ENCODE data around the gene CLIC3.

The CLIC3 gene

DNA sequence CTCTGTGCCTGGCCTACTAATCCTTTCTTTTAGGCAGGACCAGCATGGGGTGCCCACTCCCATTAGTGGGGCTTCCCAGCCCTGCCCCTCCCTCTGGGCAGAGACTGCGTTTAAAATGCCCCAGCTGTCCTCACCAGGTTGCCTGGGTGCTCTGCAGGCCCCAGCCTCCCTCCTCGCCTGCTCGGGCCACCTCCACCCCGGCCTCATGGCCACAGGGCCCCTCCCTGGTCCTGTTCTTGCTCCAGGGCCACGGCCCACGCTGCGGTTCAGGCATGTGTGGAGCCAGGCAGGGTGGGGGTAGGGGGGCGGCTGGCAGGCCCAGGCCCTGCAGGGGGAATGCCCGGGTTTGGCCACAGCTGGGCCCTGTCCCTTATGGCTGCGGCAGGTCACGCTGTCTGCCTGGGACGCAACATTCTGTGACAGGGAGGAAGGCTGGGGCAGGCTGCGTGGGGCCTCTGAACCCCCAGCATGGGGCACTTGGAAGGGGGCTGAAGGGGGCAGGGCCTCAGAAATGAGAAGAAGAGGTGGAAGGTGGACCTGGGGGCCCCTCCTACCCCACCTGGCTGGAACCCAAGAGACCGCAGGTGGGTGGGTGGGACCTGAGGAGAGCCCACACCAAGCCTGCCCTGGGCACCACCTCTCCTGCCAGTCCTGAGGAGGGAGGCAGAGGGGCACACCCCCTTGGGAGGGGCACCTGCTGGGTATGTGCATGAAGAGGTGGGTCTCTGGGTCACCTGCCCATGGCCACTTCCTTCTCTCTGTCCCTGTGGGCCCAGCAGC, 44.6 kb downstream of the CLIC3 start, which contains the start of gene LCN12:
TSS of gene LCN12 (plus strand) at position 733 of the 780 bp plus-strand sequence. CDS start 55 bp downstream, outside the sequence.
- no peak for DNase-seq (ENCODE audit: low read depth in 2 of 2)

DNA sequence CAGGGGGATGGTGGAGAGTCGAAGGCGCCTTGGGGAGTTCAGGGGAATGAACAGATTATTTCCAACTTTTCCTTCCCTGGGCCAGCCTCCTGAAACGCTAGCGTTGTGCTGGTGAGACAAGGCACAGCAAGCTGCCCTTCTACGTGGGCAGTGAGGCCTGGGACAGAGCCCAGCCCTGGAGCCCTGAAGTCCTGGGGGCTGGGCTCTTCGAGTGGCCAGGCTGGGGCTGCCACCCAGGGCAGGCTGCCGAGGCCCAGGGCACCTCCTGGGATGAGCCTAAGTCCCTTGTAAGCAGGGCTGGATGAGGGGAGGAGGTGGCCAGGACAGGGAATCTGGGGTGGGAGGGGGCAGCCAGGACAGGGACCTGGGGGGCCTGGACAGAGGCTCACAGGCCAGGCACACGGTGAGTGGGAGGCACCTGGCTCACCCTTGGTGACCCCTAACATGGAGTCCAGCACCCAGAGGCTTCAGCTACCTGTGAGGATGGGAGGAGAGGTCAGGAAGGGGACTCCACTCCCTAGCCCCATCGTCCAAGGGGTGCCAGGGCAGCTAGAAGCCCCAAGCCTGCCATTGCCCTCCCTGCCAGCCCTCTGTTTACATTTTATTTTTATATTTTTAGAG, 45.6 kb downstream of the CLIC3 start:
- DNase-seq (ENCODE audit: low read depth in 2 of 2): no peak

DNA sequence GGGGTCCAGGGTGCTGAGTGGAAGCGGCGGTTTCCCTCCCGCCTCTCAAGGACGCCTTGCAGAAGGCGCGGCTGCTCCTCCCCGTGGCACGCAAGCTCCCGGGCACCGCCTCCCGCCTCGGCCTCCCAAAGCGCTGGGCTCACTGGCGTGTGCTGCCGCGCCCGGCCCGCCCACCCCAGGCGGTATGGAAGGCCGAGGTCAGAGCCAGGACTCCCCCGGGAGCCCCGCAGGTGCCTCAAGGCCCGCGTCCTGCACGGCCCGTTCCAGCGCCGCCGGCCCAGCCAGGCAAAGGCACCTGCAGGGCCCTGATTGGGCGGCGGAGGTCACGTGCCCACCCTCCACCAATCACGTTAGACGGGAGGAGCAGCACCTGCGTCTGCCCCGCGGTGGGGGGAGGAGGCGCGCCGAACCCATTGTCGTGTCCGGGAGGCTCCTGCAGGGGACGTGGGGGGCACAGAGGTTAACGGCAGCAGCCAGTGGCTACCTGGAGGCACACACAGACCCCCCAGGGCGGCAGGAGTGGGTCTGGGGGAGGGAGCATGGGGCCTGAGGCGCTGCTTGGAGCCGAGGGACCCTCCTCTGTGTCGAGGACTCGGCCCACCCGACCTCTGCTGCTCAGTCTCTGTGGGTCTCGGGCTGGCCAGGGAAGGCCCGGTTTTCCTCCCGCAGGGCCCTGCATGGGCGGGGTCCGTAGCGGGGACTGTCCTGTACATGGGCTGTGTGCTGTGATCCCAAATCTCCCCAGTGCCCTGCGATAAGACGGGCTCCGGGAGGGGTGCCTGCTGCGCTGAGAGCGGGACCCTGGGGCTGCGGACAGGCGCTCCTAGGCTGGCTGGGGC, 46.3 kb downstream of the CLIC3 start:
- peak; percentile 93 for DNase-seq (ENCODE audit: low read depth in 2 of 2)

DNA sequence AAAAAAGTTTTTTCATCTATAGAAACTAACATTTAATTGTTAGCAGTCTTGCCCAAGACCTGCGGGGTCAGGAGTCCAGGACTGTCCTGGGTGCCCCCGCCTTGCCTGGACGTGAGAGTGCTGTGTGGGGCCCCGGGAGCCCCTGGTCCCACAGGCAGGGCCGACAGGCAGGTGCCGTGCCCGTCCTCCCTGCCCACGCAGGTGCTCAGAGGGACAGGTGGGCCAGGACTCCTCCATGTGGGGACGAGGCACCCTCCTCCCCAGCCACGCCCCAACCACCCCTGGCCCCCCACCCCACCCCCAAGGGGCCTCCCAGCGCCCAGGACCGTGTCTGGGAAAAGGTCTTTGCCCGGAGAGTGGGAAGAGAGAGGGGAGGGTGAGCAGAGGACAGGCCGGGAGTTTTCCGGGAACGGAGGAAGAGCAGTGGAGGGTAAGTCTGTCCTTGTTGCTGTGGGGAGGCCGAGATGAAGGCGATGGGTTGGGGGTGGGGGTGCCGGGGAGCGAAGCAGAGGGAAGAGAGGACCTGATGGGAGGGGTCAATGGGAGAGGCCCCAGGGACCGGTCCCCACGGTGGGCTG, 47.0 kb downstream of the CLIC3 start:
- no peak for DNase-seq (ENCODE audit: low read depth in 2 of 2)

DNA sequence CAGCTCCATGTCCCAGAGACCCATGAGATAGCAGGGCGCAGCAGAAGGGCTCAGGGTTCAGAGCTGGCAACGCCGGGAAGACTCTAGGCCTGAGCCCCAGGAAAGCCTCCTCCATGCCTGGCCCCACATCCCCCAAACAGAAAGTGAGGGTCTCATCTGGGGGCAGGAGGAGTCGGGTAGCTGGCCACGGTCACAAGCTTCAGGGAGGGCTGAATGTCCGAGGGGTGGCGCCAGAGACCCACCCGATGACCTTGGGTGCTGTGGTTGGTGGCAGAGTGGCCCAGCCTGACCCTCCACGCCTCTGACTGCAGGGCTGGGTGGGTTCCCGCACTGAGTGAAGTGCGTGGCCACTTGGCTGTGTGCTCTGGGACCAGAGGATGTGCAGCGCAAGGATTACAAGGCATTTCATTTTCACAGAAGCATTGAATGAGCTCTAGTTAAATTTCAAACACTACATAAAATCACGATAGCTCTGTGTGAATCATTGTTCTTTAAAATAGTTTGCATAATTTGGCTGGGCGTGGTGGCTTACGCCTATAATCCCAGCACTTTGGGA, 48.3 kb downstream of the CLIC3 start:
- no peak for DNase-seq (ENCODE audit: low read depth in 2 of 2)

DNA sequence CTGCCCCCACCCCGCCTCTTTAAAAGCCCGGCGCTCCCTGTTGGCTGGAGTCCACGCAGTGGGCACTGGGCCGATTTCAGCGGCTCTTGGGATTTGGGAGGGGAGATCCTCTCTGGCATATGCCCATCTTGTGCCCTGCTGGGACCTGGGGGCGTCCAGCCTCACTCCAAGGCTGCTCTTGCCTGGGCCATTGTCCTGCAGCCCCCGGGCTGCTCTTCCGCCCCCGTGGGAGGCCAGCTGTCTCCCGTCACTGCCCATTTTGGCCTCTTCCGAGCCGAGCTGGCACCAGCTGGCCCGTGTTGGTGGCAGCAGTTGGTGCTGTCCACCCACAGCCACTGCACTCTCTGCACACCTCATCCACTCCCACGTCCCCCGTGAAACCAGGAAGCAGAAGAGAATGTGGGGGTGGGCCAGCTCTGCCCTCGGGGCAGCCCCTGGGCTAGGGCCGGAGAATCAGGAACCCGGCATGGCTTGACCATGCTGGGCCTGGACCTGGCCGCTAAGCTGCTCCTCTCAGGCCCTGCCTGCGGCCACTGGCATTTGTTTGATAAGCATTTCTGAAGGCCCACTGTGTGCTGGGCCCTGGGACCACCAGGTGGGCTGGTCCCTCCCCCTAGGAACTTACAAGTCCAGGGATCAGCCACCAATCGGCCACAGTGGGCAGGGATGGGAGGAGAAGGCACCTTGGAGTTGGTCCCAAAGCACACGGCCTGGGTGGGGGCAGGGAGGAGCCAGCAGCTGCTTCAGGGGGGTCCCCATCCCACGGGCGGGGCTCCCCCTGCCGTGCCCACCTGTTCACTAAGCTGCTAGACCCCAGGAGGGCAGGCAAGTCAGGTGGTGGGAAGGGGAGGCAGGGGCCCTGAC, 49.1 kb downstream of the CLIC3 start:
- DNase-seq (ENCODE audit: low read depth in 2 of 2): no peak

DNA sequence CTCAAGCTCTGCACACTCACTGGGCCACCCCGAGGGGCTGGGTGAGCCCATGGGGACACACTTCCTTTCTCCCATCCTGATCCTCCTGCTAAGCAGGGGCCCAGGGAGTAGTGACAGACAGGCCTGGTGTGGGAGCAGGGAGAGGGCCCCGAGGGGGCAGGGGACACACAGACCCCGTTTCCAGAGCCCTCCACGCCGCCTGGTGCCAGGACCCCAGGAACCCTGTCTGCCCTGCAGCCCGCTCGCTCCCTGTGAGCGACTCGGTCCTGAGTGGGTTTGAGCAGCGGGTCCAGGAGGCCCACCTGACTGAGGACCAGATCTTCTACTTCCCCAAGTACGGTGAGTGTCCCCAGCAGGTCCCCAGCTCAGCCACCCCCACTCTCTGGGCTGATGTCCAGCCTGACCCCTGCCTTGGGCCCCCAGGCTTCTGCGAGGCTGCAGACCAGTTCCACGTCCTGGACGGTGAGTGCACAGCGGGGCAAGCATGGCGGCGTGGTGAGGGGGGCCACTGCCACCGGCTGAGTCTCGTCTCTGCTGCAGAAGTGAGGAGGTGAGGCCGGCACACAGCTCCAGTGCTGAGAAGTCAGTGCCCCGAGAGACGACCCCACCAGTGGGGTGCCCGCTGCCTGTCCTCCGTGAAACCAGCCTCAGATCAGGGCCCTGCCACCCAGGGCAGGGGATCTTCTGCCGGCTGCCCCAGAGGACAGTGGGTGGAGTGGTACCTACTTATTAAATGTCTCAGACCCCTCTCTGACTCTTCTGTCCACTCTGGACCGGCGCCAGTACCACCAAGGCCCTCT, 49.9 kb downstream of the CLIC3 start:
- no peak for DNase-seq (ENCODE audit: low read depth in 2 of 2)

DNA sequence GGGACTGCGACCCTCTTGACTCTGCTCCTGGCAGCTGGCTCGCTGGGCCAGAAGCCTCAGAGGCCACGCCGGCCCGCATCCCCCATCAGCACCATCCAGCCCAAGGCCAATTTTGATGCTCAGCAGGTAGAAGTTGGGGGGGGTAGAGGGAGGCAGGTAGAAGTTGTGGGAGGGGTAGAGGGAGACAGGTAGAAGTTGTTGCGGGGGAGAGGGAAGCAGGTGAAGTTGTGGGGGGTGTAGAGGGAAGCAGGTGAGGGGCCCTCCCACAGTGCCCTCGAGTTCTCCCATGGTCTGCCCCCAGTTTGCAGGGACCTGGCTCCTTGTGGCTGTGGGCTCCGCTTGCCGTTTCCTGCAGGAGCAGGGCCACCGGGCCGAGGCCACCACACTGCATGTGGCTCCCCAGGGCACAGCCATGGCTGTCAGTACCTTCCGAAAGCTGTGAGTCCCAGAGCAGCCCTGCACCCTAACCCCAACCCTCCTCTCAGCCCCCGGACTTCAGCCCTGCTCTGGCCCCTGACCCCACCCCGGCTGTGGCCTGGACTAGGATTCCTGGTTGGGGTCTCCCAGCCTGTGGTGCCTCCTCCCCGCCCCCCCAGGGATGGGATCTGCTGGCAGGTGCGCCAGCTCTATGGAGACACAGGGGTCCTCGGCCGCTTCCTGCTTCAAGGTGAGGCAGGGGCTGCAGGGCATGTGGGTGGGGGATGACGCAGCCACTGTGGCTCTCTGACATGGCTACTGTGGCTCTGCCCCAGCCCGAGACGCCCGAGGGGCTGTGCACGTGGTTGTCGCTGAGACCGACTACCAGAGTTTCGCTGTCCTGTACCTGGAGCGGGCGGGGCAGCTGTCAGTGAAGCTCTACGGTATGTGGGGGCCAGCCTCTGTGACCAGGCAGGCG, 50.8 kb downstream of the CLIC3 start:
- DNase-seq (ENCODE audit: low read depth in 2 of 2): no peak
